D721Med (cell line): ENCODE data around the gene ABTB2.

Experiments used
- DNase-seq: peaks from one replicate; pipeline ENCODE4 v3.0.0; 2011; ENCODE audit warnings: low spot score; ENCODE audit not compliant: insufficient read length
- FAIRE-seq: peaks from 2 replicates; lab custom pipeline; 2011; peaks lifted over from hg19 to GRCh38; lab: Jason Lieb, UNC
- CTCF ChIP-seq: IDR thresholded peaks from 2 replicates; pipeline ENCODE4 v1.5.1; 2012; ENCODE audit warnings: mild to moderate bottlenecking, control low read depth; ENCODE audit not compliant: insufficient read depth; ENCODE audit errors: missing control alignments

The ABTB2 gene

GRCh38 chr11:34238966-34239365 lies 118.8 kb downstream of the ABTB2 start:
- TF ChIP-seq CTCF: no peak
- DNase-seq (no peak), FAIRE-seq (no peak)

- no peak for TF ChIP-seq CTCF
- DNase-seq (no peak), FAIRE-seq (no peak)
Observed at GRCh38 chr11:34238533-34238932, 119.3 kb downstream of the ABTB2 start.

- no peak for DNase-seq
- FAIRE-seq: no peak
- no peak for TF ChIP-seq CTCF
Observed at GRCh38 chr11:34236572-34236971, 121.2 kb downstream of the ABTB2 start.

- FAIRE-seq (no peak), DNase-seq (no peak)
- TF ChIP-seq CTCF: no peak
Observed at GRCh38 chr11:34235591-34236071, 122.2 kb downstream of the ABTB2 start.

GRCh38 chr11:34235189-34235588 lies 122.6 kb downstream of the ABTB2 start:
- no peak for FAIRE-seq
- no peak for TF ChIP-seq CTCF
- DNase-seq: no peak

- DNase-seq: no peak
- no peak for FAIRE-seq
Observed at GRCh38 chr11:34234086-34234740, 123.6 kb downstream of the ABTB2 start.

More at GRCh38 chr11:34234086-34234740, 123.6 kb downstream of the ABTB2 start:
- no peak for TF ChIP-seq CTCF
